AML-193 (cell line): ENCODE measurements around the gene RNU7-1.
A peak's percentile ranks its signal among the peaks of the same experiment; 100 is the strongest.

ENCODE experiments used
- DNase-seq, 2 experiments: peaks; one replicate each; lab custom pipeline; 2025; lab: John Stamatoyannopoulos, UW

RNU7-1 gene

DNA sequence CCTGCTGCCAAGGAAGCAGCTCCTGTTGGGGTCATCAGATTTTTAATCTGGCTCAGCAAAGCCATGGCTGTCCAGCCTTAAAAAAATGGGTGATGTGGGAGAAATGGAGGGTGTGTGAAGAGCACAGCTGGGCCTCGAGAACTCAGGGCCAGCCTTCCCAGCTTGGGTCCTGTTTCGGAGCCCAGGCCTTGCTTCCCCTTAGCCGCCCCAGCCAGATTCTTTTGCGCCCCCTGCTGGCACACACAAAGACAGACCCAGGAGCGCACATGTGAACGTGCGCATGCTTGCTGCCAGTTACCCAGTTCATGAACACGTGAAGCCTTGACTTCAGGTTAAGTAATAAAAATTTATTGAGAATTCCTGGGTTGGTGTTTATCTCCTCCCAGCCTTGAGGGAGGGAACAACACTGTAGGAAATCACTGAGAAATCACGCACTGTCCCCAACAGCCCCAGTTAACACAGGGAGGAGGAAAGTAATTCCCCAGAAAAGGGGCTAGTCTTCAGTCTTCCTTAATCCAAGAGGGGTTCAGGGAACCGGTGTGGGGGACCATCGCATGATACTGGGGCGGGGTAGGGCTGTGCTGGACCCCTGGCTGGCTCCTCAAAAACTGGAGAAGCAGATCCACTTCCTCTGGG, 21.5 kb downstream of the RNU7-1 start:
- DNase-seq: peak; percentile 75 to 81

- no peak for DNase-seq
Observed at GRCh38 chr12:6965714-6966113, 22.1 kb downstream of the RNU7-1 start.

GRCh38 chr12:6966351-6966750, 22.7 kb downstream of the RNU7-1 start:
- no peak for DNase-seq

GRCh38 chr12:6967651-6968100, 24.1 kb downstream of the RNU7-1 start:
- no peak for DNase-seq

GRCh38 chr12:6968426-6968825, 24.8 kb downstream of the RNU7-1 start:
- DNase-seq: no peak

DNA sequence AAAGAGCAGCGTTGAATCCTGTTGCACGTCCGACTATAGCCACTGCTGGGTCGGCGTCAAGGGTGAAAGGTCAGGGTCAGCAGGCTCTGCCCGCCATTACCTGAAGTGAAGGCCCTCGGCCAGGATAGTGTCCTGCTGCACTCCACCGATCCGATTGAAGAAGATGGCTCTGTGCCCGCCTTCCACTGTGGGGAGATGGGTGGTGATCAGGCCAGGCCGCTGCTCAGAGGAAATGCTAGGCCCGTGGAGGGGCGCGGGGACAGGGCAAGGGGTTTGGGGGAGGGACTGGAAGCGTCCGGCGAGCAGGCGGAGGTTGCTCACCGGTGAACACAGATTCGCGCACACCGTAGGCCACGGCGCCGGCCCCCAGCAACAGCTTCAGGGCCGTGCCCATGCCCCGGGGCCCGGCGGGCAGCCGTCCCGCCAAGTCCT, 26.5 kb downstream of the RNU7-1 start:
- DNase-seq: no peak

DNA sequence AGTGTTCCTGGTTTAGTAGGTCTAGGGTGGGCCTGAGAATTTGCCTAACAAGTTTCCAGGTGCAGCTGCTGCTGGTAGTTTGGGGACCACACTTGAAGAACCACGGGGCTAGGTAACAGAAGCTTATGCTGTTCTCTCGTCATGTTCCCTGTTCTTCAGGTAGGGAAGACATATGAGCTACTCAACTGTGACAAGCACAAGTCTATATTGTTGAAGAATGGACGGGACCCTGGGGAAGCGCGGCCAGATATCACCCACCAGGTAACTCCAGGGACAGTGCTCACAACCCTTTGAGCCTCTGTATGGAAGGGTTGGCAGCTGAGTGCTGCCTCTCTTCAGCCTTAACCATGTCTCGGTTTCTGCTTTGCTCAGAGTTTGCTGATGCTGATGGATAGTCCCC, 30.6 kb downstream of the RNU7-1 start:
- DNase-seq: no peak

- no peak for DNase-seq
Observed at GRCh38 chr12:6975297-6976032, 31.8 kb downstream of the RNU7-1 start.

- no peak for DNase-seq
Observed at GRCh38 chr12:6977653-6978052, 34.0 kb downstream of the RNU7-1 start.

GRCh38 chr12:6978188-6978587, 34.6 kb downstream of the RNU7-1 start:
- DNase-seq: no peak

GRCh38 chr12:6978611-6979011, 35.0 kb downstream of the RNU7-1 start:
- DNase-seq: no peak

DNA sequence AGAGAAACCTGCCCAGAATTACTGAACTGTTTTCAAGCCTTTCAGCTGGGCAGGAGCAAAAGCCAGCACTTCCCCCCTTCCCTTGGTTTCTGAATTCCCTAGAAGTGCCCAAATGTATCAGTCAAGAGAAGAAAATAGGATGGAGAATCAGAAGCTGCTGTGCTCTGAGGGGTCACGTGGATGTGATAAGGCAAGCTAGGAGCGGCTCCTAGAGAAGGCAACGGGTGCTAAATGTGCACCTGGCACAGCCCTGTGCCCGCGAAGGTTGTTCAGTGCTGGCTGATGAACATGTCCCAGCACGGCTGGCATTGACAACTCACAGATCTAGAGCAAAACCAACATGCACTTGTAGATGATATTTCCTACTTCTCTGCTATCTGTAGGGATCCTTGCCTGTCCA, 35.4 kb downstream of the RNU7-1 start:
- DNase-seq: no peak

GRCh38 chr12:6979453-6979852, 35.8 kb downstream of the RNU7-1 start:
- DNase-seq: no peak

GRCh38 chr12:6980075-6980474, 36.5 kb downstream of the RNU7-1 start:
- DNase-seq: no peak

DNA sequence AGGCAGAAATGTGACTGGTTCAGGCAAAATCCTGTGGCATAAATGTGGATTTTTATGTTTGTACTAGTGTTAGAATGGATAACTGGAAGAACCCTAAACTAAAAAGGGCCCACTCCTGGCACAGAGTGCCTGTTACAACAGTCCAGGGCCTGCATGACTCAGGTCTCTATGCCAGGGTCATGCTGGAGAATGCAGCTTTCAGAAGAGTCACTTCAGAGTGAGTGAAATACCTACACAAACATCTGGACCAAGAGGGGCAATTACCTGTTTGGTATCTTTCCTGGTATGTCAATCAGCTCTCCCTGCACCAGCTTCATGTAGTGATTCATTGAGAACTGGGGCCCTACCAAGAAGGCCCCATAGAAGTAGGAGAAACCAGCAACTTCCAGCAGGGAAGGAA, 37.1 kb downstream of the RNU7-1 start:
- no peak for DNase-seq

GRCh38 chr12:6981152-6982052, 37.8 kb downstream of the RNU7-1 start:
- no peak for DNase-seq

DNA sequence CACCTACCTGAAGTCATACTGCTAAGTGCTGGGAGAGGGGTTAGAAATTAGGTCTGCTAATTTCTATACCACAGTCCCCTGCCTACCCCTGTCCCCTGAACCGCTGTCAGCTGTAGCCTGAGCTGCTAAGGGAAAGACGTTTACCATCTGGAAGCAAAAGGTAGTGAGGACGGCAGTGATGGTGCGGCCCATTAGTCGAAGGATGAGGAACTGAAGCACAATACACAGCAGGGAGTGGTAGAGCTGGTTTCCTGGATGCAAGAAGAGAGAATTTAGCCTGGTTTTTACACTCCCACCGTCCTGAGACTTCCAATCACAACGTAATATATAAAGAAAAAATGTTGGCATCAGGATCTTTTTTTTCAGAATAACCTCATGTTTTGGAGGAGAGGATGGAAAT, 38.9 kb downstream of the RNU7-1 start:
- DNase-seq: no peak

GRCh38 chr12:6987956-6988553, 44.4 kb downstream of the RNU7-1 start:
- DNase-seq: no peak
